IMR-90 (cell line): ENCODE data around the gene ACKR2. TPM values are rescaled to one million over a fixed set of nuclear protein-coding genes. Genes with fewer than 3 reads are reported as not detected.

Experiments
- ATAC-seq: fragments of 200-7000 bp; cut with Tn5 transposase; 2 replicates; pipeline ENCODE4 v1.9.1; 2020; ENCODE audit warnings: low read depth, mild to moderate bottlenecking, moderate library complexity
- BruUV-seq: library from RNA; stranded (reverse); fragments of 400-500 nt; replicated peaks from 2 replicates; lab custom pipeline; 2021; lab: Mats Ljungman, UMichigan
- CTCF ChIA-PET: fragments of 300-600 bp; formaldehyde crosslinking; extraction: SDS; loops from one replicate; lab custom pipeline; 2021; ENCODE audit warnings: antibody characterized with exemption; lab: Yijun Ruan, JAX
- POLR2A ChIA-PET: fragments of 300-600 bp; sonication (Branson Sonifier 250); formaldehyde crosslinking; loops from one replicate; lab custom pipeline; 2022; ENCODE audit warnings: antibody characterized with exemption; ENCODE audit not compliant: unreplicated experiment; lab: Charles Lee
- DNase-seq: peaks from one replicate; pipeline ENCODE4 v3.0.0; 2013
- H2AFZ ChIP-seq: replicated peaks from 2 replicates; pipeline ENCODE3; 2013; ENCODE audit warnings: low read length, mild to moderate bottlenecking; ENCODE audit not compliant: poor library complexity
- H2AK5ac ChIP-seq: 2 replicates; pipeline ENCODE4 v1.6.1; 2013; ENCODE audit warnings: low read depth, low read length, inconsistent platforms
- H2AK9ac ChIP-seq: replicated peaks from 2 replicates; pipeline ENCODE3; 2013; ENCODE audit warnings: mild to moderate bottlenecking, low read depth, low read length, moderate library complexity; ENCODE audit not compliant: poor library complexity
- H2BK120ac ChIP-seq: 2 replicates; pipeline ENCODE4 v1.6.1; 2013; ENCODE audit warnings: low read depth, low read length, inconsistent platforms
- H2BK15ac ChIP-seq: 3 replicates; pipeline ENCODE4 v1.6.1; 2013; ENCODE audit warnings: low read depth, low read length, inconsistent platforms
- H2BK20ac ChIP-seq: 2 replicates; pipeline ENCODE4 v1.6.1; 2013; ENCODE audit warnings: low read depth, mild to moderate bottlenecking, inconsistent platforms, low read length, moderate library complexity
- H2BK5ac ChIP-seq: 2 replicates; pipeline ENCODE4 v1.6.1; 2013; ENCODE audit warnings: mild to moderate bottlenecking, low read depth, low read length, inconsistent platforms; ENCODE audit not compliant: poor library complexity, severe bottlenecking
- H3K14ac ChIP-seq: replicated peaks from 2 replicates; pipeline ENCODE4 v1.6.1; 2013; ENCODE audit warnings: low read depth, low read length, inconsistent platforms
- H3K18ac ChIP-seq: 2 replicates; pipeline ENCODE4 v1.6.1; 2013; ENCODE audit warnings: low read depth, low read length, control low read depth
- H3K23ac ChIP-seq: 2 replicates; pipeline ENCODE4 v1.6.1; 2013; ENCODE audit warnings: low read depth, low read length, inconsistent platforms
- H3K27ac ChIP-seq: 2 replicates; pipeline ENCODE4 v1.5.1; 2013; ENCODE audit warnings: mild to moderate bottlenecking, control low read depth, low read length; ENCODE audit not compliant: insufficient read depth
- H3K27me3 ChIP-seq: 2 replicates; pipeline ENCODE4 v1.6.1; 2013; ENCODE audit warnings: low read length; ENCODE audit not compliant: control insufficient read depth, insufficient read depth
- H3K36me3 ChIP-seq: 2 replicates; pipeline ENCODE4 v1.6.1; 2013; ENCODE audit warnings: low read length, mixed read lengths; ENCODE audit not compliant: control insufficient read depth, insufficient read depth
- H3K4ac ChIP-seq: 2 replicates; pipeline ENCODE4 v1.6.1; 2013; ENCODE audit warnings: low read depth, low read length, inconsistent platforms
- H3K4me1 ChIP-seq: 2 replicates; pipeline ENCODE4 v1.6.1; 2013; ENCODE audit warnings: low read length, mixed read lengths; ENCODE audit not compliant: control insufficient read depth, insufficient read depth
- H3K4me2 ChIP-seq: 2 replicates; pipeline ENCODE4 v1.6.1; 2013; ENCODE audit warnings: low read depth, mild to moderate bottlenecking, control low read depth, low read length, moderate library complexity
- H3K4me3 ChIP-seq: 2 replicates; pipeline ENCODE4 v1.5.1; 2013; ENCODE audit warnings: low read depth, mild to moderate bottlenecking, control low read depth, low read length, moderate library complexity; ENCODE audit not compliant: insufficient read depth
- H3K56ac ChIP-seq: 2 replicates; pipeline ENCODE4 v1.6.1; 2013; ENCODE audit warnings: low read length, inconsistent platforms; ENCODE audit not compliant: insufficient read depth; ENCODE audit errors: extremely low read depth
- H3K79me1 ChIP-seq, 2 experiments: 2 replicates each; pipeline ENCODE4 v1.6.1; 2013; ENCODE audit warnings: low read length in 2 of 2, inconsistent platforms in 1 of 2, low read depth in 1 of 2
- H3K9ac ChIP-seq: 2 replicates; pipeline ENCODE4 v1.6.1; 2013; ENCODE audit warnings: low read depth, low read length, control low read depth
- H3K9me1 ChIP-seq: 2 replicates; pipeline ENCODE4 v1.6.1; 2013; ENCODE audit warnings: low read length, inconsistent platforms; ENCODE audit not compliant: insufficient read depth
- H3K9me3 ChIP-seq: 2 replicates; pipeline ENCODE4 v1.6.1; 2013; ENCODE audit warnings: low read length; ENCODE audit not compliant: control insufficient read depth, insufficient read depth
- H4K20me1 ChIP-seq: 2 replicates; pipeline ENCODE4 v1.6.1; 2013; ENCODE audit warnings: low read length, inconsistent platforms; ENCODE audit not compliant: insufficient read depth
- H4K5ac ChIP-seq: 2 replicates; pipeline ENCODE4 v1.6.1; 2013; ENCODE audit warnings: mild to moderate bottlenecking, low read depth, low read length, control low read depth
- H4K8ac ChIP-seq, 2 experiments: 2 replicates each; pipeline ENCODE4 v1.6.1; 2013; ENCODE audit warnings: low read depth in 2 of 2, low read length in 2 of 2, control low read depth in 1 of 2, inconsistent platforms in 1 of 2
- H4K91ac ChIP-seq: 2 replicates; pipeline ENCODE4 v1.6.1; 2013; ENCODE audit warnings: low read depth, low read length, inconsistent platforms; ENCODE audit not compliant: insufficient read depth
- BHLHE40 ChIP-seq: fragments of 150-350 bp; IDR thresholded peaks from 2 replicates; pipeline ENCODE4 v1.6.1; 2016; ENCODE audit warnings: mild to moderate bottlenecking, low read depth, low read length
- CEBPB ChIP-seq: IDR thresholded peaks from 2 replicates; pipeline ENCODE4 v1.6.1; 2012; ENCODE audit warnings: low read depth, low read length, improper control_type of control experiment
- CHD1 ChIP-seq: IDR thresholded peaks from 2 replicates; pipeline ENCODE4 v1.6.1; 2012; ENCODE audit warnings: low read depth, low read length, improper control_type of control experiment
- CTCF ChIP-seq: conservative IDR thresholded peaks from 2 replicates; pipeline ENCODE4 v1.5.1; 2012; ENCODE audit warnings: mild to moderate bottlenecking, low read depth, low read length, improper control_type of control experiment
- FOS ChIP-seq: fragments of 150-350 bp; IDR thresholded peaks from 2 replicates; pipeline ENCODE4 v1.6.1; 2016; ENCODE audit warnings: low read depth, low read length
- MAFK ChIP-seq: IDR thresholded peaks from 2 replicates; pipeline ENCODE4 v1.6.1; 2012; ENCODE audit warnings: low read depth, low read length, improper control_type of control experiment
- MAZ ChIP-seq: IDR thresholded peaks from 2 replicates; pipeline ENCODE4 v1.6.1; 2012; ENCODE audit warnings: low read depth, mild to moderate bottlenecking, low read length, improper control_type of control experiment, moderate library complexity, borderline replicate concordance
- MXI1 ChIP-seq: IDR thresholded peaks from 2 replicates; pipeline ENCODE4 v1.6.1; 2012; ENCODE audit warnings: low read depth, mild to moderate bottlenecking, low read length, moderate library complexity, borderline replicate concordance
- POLR2A ChIP-seq: IDR thresholded peaks from 2 replicates; pipeline ENCODE4 v1.6.1; 2012; ENCODE audit warnings: mild to moderate bottlenecking, low read depth, low read length
- RAD21 ChIP-seq: IDR thresholded peaks from 2 replicates; pipeline ENCODE4 v1.6.1; 2012; ENCODE audit warnings: low read length, improper control_type of control experiment
- SMC3 ChIP-seq: fragments of 150-350 bp; IDR thresholded peaks from 2 replicates; pipeline ENCODE4 v1.6.1; 2016; ENCODE audit warnings: low read depth, mild to moderate bottlenecking, antibody characterized with exemption, low read length, moderate library complexity
- WGBS, 2 experiments: methylation state at CpG; one replicate each; pipeline versions ENCODE4 v1.1.5 to v1.1.7; 2013; ENCODE audit warnings: missing lambda C conversion rate in 2 of 2; ENCODE audit not compliant: insufficient read length in 1 of 2; ENCODE audit errors: extremely low coverage in 2 of 2; 5-methylcytosine and 5-hydroxymethylcytosine counted together
- dilution Hi-C: fragments of 300-500 bp; cut with HindIII; formaldehyde crosslinking; loops from one replicate; pipeline ENCODE4 v1.14.3; 2018; ENCODE audit warnings: low sequenced_read_pairs; ENCODE audit not compliant: unreplicated experiment
- in situ Hi-C: fragments of 300-500 bp; cut with MboI; formaldehyde crosslinking; loops from 3 replicates; pipeline ENCODE4 v1.14.3; 2019; ENCODE audit warnings: low sequenced_read_pairs, inconsistent platforms, mixed read lengths
- intact Hi-C: fragments of 100-400 bp; cut with micrococcal nuclease; formaldehyde crosslinking; loops from 2 replicates; pipeline ENCODE4 v1.10.0; 2022
- polyA plus RNA-seq, 3 experiments: library from polyadenylated mRNA; depleted of rRNA; stranded (reverse); fragments of >200 nt; gene quantifications; 2 replicates each; pipeline ENCODE4 v1.2.3, GENCODE V29; 2012; ENCODE audit warnings: low replicate concordance in 1 of 3
- total RNA-seq: library from RNA; depleted of rRNA; stranded (reverse); fragments of >200 nt; gene quantifications from 2 replicates; pipeline ENCODE4 v1.2.3, GENCODE V29; 2012
- TF ChIP-seq, protein P1 (sequence below): fragments of 150-350 bp; IDR thresholded peaks from 2 replicates; pipeline ENCODE4 v1.6.1; 2016; ENCODE audit warnings: low read depth, mild to moderate bottlenecking, low read length, moderate library complexity, borderline replicate concordance
- TF ChIP-seq, protein P2 (sequence below): fragments of 150-350 bp; IDR thresholded peaks from 2 replicates; pipeline ENCODE4 v1.6.1; 2017; ENCODE audit warnings: mild to moderate bottlenecking, antibody characterized with exemption, low read length, low read depth

The ACKR2 gene
- total and polyA plus RNA-seq, 2 of the 4 experiments (the other 2 are of a cell fraction) = 0.10 TPM; not detected in 1

GRCh38 chr3:42875325-42876151 is 66.3 kb downstream of the ACKR2 start, which contains the start of gene CYP8B1 (continued):
- TF ChIP-seq CEBPB = no peak

GRCh38 chr3:42876401-42876800 is 67.2 kb downstream of the ACKR2 start:
- Histone ChIP-seq H3K56ac (no peak overlapping the region), H3K4me3 (no peak overlapping the region), H3K9me3 (no peaks in the 10 kb centered on the region), H3K4me1 (no peaks in the 10 kb centered on the region), H3K27ac (no peak overlapping the region), H4K8ac (no peak overlapping the region), H3K4ac (no peak overlapping the region), H2BK15ac (no peak overlapping the region), H3K79me1 (no peaks in the 10 kb centered on the region), H2BK5ac (no peak overlapping the region), H3K27me3 (peaks cover 23% of the 10 kb centered on the region), H2BK120ac (no peak overlapping the region), H3K4me2 (no peak overlapping the region), H4K20me1 (no peaks in the 10 kb centered on the region), H2AFZ (no peak overlapping the region), H2AK5ac (no peak overlapping the region), H3K18ac (no peak overlapping the region), H3K9ac (no peak overlapping the region), H2BK20ac (no peak overlapping the region), H3K36me3 (no peaks in the 10 kb centered on the region), H3K23ac (no peak overlapping the region), H4K5ac (no peak overlapping the region), H3K9me1 (no peaks in the 10 kb centered on the region; the same call in 1 of the 2 replicates), H3K14ac (no peak overlapping the region), H2AK9ac (no peak overlapping the region), H4K91ac (no peak overlapping the region)
- intact Hi-C loops = no loop called here
- DNase-seq = no peak
- ChIA-PET POLR2A (no interaction called here), CTCF (no interaction called here)
- WGBS, 2 experiments = no CpG with 5 or more reads among the region's 1 CpG
- BruUV-seq = no TSS peak
- in situ Hi-C loops = loop anchor here (10.0 kb wide), 1 partner anchor 92 kb away; no protein-coding TSS in a partner anchor
- dilution Hi-C loops = no loop called here
- no peak for ATAC-seq
- TF ChIP-seq MAFK (no peak), BHLHE40 (no peak), CEBPB (no peak), POLR2A (no peak), FOS (no peak), RAD21 (no peak), CHD1 (no peak), MXI1 (no peak), SMC3 (no peak), MAZ (no peak), CTCF (no peak)
- TF ChIP-seq, protein P1, sequence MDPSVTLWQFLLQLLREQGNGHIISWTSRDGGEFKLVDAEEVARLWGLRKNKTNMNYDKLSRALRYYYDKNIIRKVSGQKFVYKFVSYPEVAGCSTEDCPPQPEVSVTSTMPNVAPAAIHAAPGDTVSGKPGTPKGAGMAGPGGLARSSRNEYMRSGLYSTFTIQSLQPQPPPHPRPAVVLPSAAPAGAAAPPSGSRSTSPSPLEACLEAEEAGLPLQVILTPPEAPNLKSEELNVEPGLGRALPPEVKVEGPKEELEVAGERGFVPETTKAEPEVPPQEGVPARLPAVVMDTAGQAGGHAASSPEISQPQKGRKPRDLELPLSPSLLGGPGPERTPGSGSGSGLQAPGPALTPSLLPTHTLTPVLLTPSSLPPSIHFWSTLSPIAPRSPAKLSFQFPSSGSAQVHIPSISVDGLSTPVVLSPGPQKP = no peak
- TF ChIP-seq, protein P2, sequence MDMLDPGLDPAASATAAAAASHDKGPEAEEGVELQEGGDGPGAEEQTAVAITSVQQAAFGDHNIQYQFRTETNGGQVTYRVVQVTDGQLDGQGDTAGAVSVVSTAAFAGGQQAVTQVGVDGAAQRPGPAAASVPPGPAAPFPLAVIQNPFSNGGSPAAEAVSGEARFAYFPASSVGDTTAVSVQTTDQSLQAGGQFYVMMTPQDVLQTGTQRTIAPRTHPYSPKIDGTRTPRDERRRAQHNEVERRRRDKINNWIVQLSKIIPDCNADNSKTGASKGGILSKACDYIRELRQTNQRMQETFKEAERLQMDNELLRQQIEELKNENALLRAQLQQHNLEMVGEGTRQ = no peak
